Measurements from ENCODE around the gene WDR64. TPM values are rescaled to one million over a fixed set of nuclear protein-coding genes. Genes with fewer than 3 reads are reported as not detected.

Gene WDR64
- total and polyA plus RNA-seq, 2 experiments from 2014 or later = not detected

DNA sequence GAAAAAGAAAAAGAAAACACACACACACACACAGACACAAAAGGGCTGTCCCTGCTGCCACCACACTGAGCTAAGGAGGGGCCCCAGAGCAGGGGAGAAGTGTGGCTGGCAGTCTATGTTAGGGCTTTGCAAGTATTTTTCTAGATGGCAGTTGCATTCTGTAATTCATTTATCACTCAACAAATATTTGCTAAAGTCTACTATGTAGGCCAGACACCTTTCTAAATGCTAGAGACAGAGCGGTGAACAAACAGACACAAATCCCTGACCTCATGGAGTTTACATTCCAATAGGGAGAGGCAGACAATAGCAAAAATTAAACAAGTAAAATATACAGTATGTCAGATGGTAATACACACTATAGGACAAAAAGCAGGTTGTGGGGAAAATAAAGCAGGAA lies 20.2 kb downstream of the WDR64 start (continued):
- TF ChIP-seq, protein P1, sequence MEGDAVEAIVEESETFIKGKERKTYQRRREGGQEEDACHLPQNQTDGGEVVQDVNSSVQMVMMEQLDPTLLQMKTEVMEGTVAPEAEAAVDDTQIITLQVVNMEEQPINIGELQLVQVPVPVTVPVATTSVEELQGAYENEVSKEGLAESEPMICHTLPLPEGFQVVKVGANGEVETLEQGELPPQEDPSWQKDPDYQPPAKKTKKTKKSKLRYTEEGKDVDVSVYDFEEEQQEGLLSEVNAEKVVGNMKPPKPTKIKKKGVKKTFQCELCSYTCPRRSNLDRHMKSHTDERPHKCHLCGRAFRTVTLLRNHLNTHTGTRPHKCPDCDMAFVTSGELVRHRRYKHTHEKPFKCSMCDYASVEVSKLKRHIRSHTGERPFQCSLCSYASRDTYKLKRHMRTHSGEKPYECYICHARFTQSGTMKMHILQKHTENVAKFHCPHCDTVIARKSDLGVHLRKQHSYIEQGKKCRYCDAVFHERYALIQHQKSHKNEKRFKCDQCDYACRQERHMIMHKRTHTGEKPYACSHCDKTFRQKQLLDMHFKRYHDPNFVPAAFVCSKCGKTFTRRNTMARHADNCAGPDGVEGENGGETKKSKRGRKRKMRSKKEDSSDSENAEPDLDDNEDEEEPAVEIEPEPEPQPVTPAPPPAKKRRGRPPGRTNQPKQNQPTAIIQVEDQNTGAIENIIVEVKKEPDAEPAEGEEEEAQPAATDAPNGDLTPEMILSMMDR (conservative IDR thresholded peaks at IDR 0.05; ENCODE audit: low read depth in 2 of 2) = no peak
- TF ChIP-seq STAT1 (IDR thresholded peaks at IDR 0.05; ENCODE audit: unreplicated experiment) = no peak
- TF ChIP-seq CREB1 (CRISPR knock-in tag; IDR thresholded peaks at IDR 0.05; ENCODE audit: low read depth) = no peak

DNA sequence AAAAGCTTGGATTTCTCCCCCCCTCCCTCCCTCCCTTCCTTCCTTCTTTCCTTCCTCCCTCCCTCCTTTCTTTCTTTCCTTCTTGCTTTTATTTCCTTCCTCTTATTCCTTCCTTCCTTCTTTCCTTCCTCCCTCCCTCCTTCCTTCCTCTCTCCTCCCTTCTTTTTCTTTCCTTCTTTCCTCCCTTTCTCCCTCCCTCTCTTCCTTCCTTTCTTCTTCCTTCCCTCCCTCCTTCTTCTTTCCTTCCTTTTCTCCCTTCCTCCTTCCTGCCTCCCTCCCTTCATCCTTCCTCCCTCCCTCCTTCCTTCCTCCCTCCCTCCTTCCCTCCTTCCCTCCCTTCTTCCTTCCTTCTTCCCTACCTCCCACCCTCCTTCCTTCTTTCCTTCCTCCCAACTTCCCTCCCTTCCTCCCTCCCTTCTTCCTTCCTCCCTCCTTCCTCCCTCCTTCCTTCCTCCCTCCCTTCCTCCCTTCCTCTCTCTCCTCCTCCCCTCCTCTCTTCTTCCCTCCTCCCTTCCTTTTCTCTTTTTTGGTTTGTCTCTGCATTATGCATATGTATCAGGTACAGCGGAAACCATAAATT lies 22.8 kb downstream of the WDR64 start:
- Histone ChIP-seq H3F3A (replicated peaks; ENCODE audit: low read depth) (no peaks in the 10 kb centered on the region), H3K4me2 (no peak overlapping the region), H3K4me1 (ENCODE audit: insufficient read depth) (no peaks in the 10 kb centered on the region), H2AFZ (no peak overlapping the region), H4K20me1 (replicated peaks; ENCODE audit: insufficient read depth) (no peaks in the 10 kb centered on the region), H3K27me3 (ENCODE audit: insufficient read depth) (no peaks in the 10 kb centered on the region), H3K4me3 (no peak overlapping the region), H3K79me2 (replicated peaks; ENCODE audit: insufficient read depth) (no peaks in the 10 kb centered on the region), H3K36me3 (ENCODE audit: insufficient read depth) (no peaks in the 10 kb centered on the region), H3K9me2 (ENCODE audit: insufficient read depth) (no peaks in the 10 kb centered on the region), H3K27ac (ENCODE audit: low read depth) (no peak overlapping the region)
- Mint-ChIP-seq H3K27ac (no peak overlapping the region), H3K4me3 (no peak overlapping the region), H3K27me3 (ENCODE audit: insufficient read depth, low read depth, poor library complexity) (no peaks in the 10 kb centered on the region), H3K9me3 (no peaks in the 10 kb centered on the region), H3K4me1 (peaks cover 5% of the 10 kb centered on the region; the same call in 2 of the 3 replicates), H3K36me3 (ENCODE audit: low read depth) (no peaks in the 10 kb centered on the region)
- no peak for ATAC-seq
- DNase-seq (ENCODE audit: low spot score) = no peak
- TF ChIP-seq ZNF331 (CRISPR knock-in tag; IDR thresholded peaks at IDR 0.05; ENCODE audit: low read depth) = no peak
- TF ChIP-seq NANOG (IDR thresholded peaks at IDR 0.05; ENCODE audit: borderline replicate concordance) = no peak
- no peak for TF ChIP-seq JUNB (IDR thresholded peaks at IDR 0.05; ENCODE audit: unreplicated experiment)
- no peak for TF ChIP-seq ZNF114 (CRISPR knock-in tag; IDR thresholded peaks at IDR 0.05)
- TF ChIP-seq EZH2phosphoT487 (IDR thresholded peaks at IDR 0.05; ENCODE audit: unreplicated experiment) = no peak
- TF ChIP-seq EZH2 (IDR thresholded peaks at IDR 0.05; ENCODE audit: low read depth, unreplicated experiment) = no peak
- TF ChIP-seq, protein P2, sequence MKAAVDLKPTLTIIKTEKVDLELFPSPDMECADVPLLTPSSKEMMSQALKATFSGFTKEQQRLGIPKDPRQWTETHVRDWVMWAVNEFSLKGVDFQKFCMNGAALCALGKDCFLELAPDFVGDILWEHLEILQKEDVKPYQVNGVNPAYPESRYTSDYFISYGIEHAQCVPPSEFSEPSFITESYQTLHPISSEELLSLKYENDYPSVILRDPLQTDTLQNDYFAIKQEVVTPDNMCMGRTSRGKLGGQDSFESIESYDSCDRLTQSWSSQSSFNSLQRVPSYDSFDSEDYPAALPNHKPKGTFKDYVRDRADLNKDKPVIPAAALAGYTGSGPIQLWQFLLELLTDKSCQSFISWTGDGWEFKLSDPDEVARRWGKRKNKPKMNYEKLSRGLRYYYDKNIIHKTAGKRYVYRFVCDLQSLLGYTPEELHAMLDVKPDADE (IDR thresholded peaks at IDR 0.05) = no peak
- TF ChIP-seq, protein P3, sequence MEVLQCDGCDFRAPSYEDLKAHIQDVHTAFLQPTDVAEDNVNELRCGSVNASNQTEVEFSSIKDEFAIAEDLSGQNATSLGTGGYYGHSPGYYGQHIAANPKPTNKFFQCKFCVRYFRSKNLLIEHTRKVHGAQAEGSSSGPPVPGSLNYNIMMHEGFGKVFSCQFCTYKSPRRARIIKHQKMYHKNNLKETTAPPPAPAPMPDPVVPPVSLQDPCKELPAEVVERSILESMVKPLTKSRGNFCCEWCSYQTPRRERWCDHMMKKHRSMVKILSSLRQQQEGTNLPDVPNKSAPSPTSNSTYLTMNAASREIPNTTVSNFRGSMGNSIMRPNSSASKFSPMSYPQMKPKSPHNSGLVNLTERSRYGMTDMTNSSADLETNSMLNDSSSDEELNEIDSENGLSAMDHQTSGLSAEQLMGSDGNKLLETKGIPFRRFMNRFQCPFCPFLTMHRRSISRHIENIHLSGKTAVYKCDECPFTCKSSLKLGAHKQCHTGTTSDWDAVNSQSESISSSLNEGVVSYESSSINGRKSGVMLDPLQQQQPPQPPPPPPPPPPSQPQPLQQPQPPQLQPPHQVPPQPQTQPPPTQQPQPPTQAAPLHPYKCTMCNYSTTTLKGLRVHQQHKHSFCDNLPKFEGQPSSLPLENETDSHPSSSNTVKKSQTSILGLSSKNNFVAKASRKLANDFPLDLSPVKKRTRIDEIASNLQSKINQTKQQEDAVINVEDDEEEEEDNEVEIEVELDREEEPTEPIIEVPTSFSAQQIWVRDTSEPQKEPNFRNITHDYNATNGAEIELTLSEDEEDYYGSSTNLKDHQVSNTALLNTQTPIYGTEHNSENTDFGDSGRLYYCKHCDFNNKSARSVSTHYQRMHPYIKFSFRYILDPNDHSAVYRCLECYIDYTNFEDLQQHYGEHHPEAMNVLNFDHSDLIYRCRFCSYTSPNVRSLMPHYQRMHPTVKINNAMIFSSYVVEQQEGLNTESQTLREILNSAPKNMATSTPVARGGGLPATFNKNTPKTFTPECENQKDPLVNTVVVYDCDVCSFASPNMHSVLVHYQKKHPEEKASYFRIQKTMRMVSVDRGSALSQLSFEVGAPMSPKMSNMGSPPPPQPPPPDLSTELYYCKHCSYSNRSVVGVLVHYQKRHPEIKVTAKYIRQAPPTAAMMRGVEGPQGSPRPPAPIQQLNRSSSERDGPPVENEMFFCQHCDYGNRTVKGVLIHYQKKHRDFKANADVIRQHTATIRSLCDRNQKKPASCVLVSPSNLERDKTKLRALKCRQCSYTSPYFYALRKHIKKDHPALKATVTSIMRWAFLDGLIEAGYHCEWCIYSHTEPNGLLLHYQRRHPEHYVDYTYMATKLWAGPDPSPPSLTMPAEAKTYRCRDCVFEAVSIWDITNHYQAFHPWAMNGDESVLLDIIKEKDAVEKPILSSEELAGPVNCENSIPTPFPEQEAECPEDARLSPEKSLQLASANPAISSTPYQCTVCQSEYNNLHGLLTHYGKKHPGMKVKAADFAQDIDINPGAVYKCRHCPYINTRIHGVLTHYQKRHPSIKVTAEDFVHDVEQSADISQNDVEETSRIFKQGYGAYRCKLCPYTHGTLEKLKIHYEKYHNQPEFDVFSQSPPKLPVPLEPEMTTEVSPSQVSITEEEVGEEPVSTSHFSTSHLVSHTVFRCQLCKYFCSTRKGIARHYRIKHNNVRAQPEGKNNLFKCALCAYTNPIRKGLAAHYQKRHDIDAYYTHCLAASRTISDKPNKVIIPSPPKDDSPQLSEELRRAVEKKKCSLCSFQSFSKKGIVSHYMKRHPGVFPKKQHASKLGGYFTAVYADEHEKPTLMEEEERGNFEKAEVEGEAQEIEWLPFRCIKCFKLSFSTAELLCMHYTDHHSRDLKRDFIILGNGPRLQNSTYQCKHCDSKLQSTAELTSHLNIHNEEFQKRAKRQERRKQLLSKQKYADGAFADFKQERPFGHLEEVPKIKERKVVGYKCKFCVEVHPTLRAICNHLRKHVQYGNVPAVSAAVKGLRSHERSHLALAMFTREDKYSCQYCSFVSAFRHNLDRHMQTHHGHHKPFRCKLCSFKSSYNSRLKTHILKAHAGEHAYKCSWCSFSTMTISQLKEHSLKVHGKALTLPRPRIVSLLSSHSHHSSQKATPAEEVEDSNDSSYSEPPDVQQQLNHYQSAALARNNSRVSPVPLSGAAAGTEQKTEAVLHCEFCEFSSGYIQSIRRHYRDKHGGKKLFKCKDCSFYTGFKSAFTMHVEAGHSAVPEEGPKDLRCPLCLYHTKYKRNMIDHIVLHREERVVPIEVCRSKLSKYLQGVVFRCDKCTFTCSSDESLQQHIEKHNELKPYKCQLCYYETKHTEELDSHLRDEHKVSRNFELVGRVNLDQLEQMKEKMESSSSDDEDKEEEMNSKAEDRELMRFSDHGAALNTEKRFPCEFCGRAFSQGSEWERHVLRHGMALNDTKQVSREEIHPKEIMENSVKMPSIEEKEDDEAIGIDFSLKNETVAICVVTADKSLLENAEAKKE (CRISPR knock-in tag; IDR thresholded peaks at IDR 0.05) = no peak
- TF ChIP-seq POLR2AphosphoS5 (IDR thresholded peaks at IDR 0.05; ENCODE audit: low read depth) = no peak
- TF ChIP-seq, protein P1 (conservative IDR thresholded peaks at IDR 0.05; ENCODE audit: low read depth in 2 of 2) = no peak
- TF ChIP-seq CREB1 (CRISPR knock-in tag; IDR thresholded peaks at IDR 0.05; ENCODE audit: low read depth) = no peak
